NCI-H510A (cell line): ENCODE data around the gene DERA.
A peak's percentile ranks its signal among the peaks of the same experiment; 100 is the strongest.
"Not testable (repeated sequence)": the region's sequence is repeated elsewhere in the genome, so short reads cannot be mapped to it uniquely, and the experiment has no call there.

Experiments used
- DNase-seq: peaks from one replicate; lab custom pipeline; 2025; lab: John Stamatoyannopoulos, UW

The DERA gene

DNA sequence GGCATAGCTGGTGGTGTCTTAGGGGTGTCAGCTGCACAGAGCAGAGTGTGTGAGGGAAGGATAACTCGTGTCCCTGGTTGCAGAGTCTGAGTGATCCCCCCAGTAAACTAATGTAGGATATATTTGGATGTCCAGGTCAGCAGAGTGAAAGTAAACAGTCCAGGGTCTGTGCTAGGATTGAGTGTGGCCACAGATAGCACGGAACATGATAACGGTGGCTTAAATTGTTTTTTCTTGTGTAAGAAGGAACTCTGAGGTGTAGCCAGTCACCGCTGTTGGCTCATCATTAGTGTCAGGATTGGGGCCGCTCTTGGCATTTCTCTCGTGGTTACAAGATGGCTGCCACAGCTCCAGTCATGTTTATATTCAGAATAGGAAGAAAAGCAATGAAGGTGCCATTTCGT is 97.3 kb downstream of the DERA start:
- no peak for DNase-seq

DNA sequence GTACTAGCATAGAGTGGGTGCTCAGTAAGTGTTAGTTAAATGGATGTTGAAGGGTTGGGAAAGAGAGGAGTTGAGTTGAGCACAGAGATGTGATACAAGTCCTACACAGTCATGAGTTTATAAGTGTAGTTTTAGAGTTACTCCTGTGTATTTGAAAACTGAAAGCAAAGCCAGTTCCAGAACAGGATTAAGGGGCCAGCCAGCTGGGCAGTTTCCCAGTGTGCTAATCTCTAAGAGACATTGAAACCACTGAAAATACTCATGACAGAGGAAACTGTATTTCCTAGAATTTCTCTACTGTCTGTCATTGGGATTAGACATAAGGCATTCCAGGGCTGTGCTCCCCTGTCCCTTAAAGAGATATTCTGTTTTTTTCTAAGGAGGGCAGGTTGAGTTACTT is 101.0 kb downstream of the DERA start:
- no peak for DNase-seq

DNA sequence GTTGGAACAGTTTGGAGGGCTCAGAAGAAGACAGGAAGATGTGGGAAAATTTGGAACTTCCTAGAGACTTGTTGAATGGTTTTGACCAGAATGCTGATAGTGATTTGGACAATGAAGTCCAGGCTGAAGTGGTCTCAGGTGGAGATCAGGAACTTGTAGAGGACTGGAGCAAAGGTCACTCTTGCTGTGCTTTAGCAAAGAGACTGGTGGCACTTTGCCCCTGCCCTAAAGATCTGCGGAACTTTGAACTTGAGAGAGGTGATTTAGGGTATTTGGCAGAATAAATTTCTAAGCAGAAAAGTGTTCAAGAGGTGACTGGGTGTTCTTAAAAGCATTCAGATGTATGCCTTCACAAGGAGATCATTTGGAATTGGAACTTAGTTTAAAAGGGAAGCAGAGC is 102.6 kb downstream of the DERA start:
- not testable (repeated sequence) for DNase-seq

DNA sequence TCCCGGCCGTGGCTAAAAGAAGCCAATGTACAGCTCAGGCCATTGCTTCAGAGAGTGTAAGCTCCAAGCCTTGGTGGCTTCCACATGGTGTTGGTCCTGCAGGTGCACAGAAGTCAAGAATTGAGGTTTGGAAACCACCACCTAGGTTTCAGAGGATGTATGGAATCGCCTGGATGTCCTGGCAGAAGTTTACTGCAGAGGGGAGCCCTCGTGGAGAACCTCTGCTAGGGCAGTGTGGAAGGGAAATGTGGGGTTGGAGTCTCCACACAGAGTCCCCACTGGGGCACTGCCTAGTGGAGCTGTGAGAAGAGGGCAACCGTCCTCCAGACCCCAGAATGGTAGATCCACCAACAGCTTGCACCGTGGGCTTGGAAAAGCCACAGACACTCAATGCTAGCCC is 103.3 kb downstream of the DERA start:
- DNase-seq, result not testable (repeated sequence)

DNA sequence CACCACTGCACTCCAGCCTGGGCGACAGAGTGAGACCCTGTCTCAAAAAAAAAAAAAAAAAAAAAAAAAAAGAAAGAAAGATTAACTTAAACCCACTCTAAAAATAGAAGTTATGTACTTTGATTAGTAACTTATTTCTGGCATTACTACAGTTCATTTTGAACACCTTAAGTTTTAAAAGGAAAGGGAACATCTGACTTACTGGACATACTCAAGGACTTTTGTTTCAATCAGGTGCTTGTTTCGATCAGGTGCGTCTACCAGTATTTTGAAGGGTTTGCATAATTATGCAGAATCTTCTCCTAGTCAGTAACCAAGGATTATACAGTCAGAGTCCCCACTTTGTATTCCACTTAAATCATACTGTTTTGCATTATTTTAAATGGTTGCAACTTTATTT is 105.6 kb downstream of the DERA start:
- no peak for DNase-seq

DNA sequence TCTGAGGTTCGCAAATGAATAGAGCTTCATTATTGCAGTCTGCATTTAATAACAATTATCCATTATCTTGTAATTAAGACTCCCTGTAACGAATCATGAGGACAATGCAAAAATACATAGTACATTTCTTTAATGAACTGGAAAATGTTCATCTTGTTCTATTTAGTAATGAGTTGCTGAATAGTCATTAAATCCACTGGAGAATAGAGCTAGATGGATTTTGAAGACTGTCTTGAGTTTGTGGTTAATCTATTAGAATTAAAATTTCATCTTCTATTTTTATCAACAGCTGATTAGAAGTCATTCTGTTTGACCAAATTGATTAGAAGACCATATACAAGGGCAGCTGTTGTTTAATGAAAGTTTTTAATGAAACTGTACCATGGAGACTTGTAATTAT is 107.2 kb downstream of the DERA start:
- DNase-seq, result no peak

DNA sequence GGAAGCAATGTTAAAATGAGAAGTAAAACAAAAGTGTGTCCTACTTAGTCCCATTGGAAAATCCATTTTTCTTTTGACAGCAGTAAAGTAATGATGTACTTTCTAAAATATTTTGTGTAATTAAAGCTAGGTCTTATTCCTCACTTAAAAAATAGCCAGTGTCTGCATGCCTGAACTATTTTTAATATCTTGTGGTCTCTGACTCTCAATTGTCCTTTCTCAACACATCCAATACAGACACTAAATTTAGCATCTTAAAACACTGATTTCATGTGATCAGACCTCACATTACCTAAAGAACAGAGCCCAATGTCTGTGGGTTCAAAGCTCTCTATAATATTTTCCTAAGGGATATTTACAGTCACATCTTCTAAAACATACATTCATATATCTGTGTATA is 108.0 kb downstream of the DERA start:
- DNase-seq, result no peak

DNA sequence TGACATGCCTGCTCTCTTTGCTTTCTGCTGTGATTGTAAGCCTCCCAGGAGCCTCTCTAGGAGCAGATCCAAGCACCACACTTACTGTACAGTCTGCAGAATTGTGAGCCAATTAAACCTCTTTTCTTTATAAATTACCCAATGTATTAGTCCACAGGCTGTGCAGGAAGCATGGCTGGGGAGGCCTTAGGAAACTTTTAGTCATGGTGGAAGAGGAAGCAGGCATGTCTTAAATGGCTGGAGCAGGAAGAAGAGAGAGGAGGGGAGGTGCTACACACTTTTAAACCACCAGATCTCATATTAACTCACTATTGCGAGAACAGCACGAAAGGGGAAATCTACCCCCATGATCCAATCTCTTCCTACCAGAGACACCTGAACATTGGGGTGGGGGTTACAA is 108.9 kb downstream of the DERA start:
- no peak for DNase-seq

DNA sequence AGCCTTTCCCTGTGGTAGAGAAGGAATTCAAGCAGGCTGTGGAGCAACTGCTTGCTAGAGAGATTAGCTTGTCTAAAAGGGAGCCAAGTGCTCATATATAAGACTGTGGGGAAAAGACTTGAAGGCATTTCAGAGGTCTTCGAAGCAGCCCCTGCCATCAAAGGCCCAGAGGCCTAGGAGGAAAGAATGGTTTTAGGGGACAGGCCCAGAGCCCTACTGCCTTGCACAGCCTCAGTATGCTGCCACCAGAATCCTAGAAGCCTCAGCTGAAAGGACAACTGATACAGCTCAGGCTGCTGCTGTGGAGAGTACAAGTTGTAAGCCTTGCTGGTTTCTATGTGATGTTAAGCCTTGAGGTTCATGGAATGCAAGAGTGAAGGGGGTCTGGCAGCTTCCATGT is 109.9 kb downstream of the DERA start:
- no peak for DNase-seq

DNA sequence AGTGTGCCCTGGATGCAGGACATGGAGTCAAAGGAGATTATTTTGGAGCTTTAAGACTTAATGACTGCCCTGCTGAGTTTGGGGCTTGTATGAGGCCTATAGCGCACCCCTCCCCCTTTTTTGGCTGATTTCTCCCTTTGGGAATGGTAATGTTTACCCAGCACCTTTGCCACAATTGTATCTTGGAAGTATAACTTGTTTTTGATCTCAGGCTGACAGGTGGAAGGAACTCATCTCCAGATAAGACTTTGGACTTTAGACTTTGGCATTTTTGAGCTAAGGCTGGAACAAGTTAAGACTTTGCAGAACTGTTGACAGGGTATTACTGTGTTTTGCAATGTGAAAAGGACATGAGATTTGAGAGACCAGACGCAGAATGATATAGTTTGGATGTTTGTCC is 110.5 kb downstream of the DERA start:
- no peak for DNase-seq

DNA sequence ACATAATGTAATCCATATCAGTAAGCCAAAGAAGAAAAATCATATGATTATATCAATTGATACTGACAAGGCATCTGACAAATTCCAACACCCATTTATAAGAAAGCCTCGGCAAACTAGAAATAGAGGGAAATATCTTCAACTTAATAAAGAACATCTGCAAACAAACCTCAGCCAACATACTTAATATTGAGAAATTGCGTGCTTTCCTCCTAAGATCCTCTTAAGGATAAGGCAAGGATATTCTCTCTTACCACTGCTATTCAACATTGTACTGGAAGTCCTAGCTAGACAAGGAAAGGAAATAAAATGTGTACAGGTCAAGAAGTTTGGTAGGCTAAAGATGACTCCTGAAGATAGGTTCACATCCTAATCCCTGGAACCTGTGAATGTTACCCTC is 115.9 kb downstream of the DERA start:
- no peak for DNase-seq

DNA sequence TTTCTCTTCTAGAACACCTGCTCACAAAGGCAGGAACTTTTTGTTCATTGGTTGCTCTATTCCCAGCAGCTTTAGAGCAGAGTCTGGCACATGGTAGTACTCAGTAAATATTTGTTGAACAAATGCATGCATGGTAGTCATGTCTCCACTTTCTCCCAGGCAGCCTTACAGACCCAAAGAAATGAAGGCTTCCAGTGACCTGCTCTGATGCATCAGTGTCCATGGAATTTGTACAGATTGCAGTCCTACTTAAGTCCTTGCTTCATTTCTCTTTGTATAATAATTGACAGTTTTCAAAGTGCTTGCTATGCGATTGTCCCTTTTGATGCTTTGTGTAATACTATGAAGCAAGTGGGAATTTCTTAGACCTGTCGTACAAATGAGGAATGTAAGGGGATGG is 119.6 kb downstream of the DERA start:
- peak; percentile 11 for DNase-seq

DNA sequence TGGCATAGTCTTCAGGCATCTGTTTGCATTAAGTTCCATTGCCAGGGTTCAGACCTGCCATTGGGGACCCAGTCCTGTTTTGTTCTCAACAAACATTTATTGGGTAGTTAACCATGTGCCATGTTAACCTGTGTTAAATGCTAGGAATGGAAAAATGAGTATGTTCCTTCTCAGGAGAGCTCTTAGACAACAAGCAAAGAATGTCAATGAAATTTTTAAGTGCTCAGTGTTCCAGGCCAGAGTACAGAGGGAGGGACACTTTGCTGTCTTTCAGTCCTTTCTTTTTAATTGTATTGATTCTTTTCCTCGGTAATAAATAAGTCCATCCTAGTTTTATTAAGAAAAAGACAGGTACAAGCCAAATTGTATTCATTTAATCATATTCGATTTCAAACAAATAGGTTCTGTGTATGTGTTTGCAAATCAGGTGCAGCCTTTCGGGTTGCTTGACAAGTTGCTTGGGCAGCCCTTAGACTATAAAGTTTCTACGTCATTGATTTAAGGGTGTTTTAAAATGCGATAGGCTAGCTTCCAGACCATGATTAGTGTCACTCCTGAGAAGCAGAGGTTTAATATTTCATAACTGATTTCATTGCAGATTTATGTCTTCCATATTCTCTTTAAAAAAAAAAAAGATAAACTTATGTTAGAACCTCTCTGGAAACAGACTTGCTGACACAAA is 123.1 kb downstream of the DERA start:
- DNase-seq, result no peak

DNA sequence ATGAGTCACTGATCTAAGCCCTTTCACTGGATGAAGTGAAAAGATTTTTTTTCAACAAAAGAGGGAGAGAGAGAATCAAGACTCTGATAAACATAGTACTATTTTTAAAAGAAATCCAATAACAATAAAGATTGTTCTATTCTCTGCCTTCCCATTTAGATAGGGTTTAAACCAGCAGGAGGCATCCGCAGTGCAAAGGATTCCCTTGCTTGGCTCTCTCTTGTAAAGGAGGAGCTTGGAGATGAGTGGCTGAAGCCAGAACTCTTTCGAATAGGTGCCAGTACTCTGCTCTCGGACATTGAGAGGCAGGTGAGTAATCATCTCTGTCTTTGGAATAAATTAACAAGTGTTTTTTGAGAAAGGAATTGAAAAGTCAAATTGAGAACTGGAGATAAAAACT is 124.9 kb downstream of the DERA start:
- DNase-seq, result no peak

DNA sequence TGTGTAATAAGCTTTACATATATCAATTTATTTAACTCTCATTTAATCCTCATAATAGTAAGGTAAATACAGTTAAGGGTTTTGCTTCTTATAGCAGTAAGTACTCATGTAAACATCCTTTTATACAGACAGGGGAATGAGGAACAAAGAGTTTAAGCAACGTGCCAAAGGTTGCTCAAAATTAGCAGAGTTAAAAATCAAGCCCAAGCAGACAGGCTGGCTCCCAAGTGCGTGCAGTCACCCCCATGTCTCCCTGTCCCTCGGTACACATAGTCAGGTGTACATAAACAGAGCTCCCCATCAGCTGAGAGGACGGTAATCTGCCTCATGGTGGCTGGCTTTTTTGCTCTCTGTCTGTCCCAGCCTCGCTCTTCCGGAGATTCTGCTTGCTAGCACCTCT is 126.4 kb downstream of the DERA start:
- DNase-seq, result no peak

DNA sequence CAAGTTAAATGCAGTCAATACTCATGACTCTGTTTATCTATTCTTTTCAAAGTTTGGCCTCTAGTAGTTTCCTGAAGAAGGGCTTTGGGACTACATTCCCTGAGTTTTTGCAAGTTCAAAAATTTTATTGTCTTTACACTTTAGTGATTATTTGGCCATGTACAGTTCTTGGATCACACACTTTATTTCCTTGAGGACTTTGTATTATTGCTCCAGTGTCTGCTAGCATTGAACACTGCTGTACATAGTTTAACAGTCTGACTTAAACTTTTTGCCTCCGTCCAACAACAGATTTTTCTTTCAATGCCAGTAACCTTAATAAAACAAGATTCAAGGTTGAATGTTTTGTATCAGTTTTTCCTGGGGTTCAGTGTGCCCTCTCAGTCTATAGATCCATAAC is 132.3 kb downstream of the DERA start:
- DNase-seq, result no peak

DNA sequence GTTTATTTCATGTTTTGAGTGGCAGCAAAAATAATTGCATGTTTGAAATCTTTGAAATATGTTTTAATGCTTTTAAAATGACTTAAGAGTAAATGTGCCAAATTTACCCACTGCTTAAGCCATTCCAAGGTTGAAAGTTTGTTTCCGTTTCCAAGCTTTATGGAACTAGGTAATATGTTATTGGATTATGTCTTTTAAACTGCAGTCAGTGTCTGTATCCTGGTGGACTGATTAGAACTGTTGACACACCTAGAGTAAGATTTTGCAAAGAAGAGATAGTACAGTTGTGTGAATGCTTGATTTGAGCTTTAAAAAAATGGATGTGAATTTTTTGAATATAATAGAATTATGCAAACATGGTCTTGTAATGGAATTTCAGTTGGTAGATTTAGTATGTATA is 135.1 kb downstream of the DERA start:
- DNase-seq, result no peak

DNA sequence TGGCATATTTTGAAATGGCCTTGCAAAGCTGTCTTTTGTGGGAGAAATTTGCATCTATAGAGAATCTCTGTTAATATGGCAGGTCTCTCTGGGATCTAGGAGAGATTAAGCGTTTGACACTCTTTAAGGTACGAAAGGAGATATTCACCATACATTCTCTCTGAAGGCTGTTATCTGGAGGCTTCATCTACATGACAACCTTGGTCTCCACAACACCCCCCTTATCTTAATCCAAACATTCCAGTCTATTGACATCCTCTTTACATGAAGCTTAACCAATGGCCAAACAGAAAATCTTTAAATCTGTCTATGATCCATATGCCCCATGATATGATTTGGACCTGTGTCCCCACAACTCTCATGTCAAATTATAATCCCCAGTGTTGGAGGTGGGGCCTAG is 137.4 kb downstream of the DERA start:
- no peak for DNase-seq

DNA sequence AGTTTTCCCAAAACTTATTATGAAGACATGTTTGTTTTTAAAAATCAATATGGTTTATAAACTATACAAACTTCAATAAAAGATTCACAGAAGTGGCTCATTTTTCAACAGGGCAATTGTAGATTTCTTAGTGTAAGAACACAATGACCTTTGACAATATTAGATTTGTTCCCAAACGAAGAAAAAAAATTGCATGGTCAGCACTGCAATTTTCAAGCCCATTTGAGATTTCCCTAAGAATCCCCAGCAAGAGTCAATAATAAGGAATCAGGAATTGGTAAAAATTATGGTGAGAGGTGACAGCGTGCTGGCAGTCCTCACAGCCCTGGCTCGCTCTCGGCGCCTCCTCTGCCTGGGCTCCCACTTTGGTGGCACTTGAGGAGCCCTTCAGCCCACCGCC is 145.8 kb downstream of the DERA start:
- no peak for DNase-seq

DNA sequence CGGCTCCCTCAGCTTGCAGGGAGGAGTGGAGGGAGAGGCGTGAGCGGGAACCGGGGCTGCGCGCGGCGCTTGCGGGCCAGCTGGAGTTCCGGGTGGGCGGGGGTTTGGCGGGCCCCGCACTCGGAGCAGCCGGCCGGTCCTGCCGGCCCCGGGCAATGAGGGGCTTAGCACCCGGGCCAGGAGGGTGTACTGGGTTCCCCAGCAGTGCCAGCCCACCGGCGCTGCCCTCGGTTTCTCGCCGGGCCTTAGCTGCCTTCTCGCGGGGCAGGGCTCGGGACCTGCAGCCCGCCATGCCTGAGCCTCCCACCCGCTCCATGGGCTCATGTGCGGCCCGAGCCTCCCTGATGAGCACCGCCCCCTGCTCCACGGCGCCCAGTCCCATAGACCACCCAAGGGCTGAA is 146.2 kb downstream of the DERA start:
- DNase-seq, result not testable (repeated sequence)

DNA sequence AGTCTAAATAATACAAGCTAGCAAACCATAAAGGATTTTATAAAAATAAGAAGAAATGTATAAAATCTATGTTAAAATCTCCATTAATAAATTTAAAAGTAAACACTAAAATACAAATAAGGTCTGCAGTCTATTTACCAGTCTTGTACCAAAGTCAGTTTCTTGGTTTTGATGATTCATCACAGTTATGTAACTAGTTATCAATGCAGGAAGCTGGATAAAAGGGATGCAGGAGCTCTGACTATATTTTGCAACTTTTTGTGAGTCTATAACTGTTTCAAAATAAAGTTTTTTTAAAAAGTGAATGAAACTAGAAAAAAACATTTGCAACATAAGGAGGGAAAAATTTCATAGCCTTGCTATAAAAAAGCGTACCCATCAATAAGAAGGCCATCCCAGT is 151.5 kb downstream of the DERA start:
- DNase-seq, result no peak

DNA sequence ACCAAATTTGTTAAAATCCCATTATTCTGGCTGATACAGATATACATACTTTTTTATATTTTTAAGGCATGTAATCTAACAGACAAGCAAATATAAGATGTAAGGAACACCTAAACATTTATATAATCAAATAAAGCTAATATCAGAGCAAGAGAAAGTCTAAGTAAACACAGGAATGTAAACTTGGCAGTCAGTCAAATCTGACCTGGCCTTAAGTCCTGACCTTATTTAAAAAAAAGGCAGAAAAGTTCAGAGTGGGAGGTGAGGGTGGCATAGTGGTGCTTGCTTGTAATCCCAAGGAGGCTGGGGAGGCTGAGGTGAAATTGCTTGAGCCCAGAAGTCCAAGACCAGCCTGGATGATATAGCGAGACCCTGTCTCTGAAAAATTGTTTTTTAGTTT is 152.6 kb downstream of the DERA start:
- no peak for DNase-seq

DNA sequence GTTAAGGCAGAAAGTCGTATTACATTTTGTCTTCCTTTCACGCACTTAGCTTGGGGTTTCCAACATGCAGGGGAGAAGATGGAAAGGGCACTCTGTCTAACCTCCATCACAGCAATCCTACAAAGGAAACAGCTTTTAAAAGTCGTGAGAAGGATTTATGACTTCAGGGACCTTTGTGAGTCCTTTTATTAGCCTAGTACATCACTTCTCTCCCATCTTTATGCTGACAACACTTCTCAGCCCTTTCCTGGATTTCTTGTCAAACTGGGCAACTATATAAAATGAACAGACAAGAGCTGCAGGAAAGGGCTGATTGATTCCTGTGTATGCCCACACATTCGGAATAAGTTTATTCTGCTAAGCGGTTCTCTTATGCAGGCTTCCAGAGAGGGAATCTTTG is 159.0 kb downstream of the DERA start:
- no peak for DNase-seq

DNA sequence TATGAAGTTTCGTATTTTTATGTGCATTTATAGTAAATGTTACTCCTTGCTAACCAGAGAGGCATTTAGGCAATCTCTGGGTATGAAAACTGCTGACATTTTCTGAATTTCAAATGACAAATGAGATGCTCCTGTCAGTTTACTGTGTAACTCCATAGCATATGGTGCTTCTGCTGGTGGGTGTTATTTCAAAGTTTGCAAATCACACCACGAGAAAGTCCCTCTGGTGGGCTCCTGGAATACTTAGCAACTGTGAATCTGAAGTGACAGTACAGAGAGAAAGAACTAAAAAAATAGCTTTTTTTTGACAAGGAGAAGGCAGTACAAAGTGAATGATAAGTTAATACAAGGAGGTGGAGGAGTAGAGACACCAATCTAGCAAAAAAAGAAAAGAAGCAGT is 161.5 kb downstream of the DERA start:
- DNase-seq, result no peak

DNA sequence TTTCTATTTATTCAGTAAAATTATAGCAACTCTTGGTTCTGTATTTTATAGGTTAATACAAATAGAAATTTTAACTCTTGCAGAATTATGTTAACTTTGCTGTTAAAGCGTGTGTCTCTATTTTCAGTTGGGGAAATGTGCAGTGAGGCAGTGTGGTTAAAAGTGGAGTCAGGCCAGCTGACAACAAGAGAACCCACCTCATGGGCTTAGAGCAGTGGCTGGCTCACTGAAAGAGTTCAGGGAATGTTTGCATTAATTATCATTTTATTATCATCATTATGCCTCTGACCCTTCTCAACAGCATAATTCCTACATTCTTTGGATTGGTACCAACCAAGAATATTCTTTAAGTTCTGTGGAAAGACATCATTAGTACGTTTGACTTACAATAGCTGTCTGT is 163.8 kb downstream of the DERA start:
- no peak for DNase-seq
